HepG2 (cell line): Measurements from ENCODE around the gene GCH1. TPM values are rescaled to one million over a fixed set of nuclear protein-coding genes. Genes with fewer than 3 reads are reported as not detected.

Source experiments
- ATAC-seq: fragments of 200-7000 bp; cut with Tn5 transposase; 3 replicates; pipeline ENCODE4 v1.9.1; 2020; ENCODE audit warnings: mild to moderate bottlenecking, moderate library complexity
- BruUV-seq: library from RNA; stranded (reverse); fragments of 400-500 nt; replicated peaks from 2 replicates; lab custom pipeline; 2021; lab: Mats Ljungman, UMichigan
- CTCF ChIA-PET: fragments of 300-600 bp; formaldehyde crosslinking; extraction: SDS; loops from one replicate; lab custom pipeline; 2021; ENCODE audit warnings: low total read pairs, inconsistent platforms, low intra/inter-chr PET ratio; lab: Yijun Ruan, JAX
- POLR2A ChIA-PET: fragments of 350-600 bp; sonication (Branson Sonifier 250); formaldehyde crosslinking; loops from one replicate; lab custom pipeline; 2020; ENCODE audit warnings: antibody characterized with exemption, inconsistent platforms; lab: Yijun Ruan, JAX
- DNase-seq: peaks from one replicate; pipeline ENCODE4 v3.0.0-alpha.2; 2015; ENCODE audit warnings: low spot score
- FAIRE-seq: peaks from 3 replicates; lab custom pipeline; 2011; peaks lifted over from hg19 to GRCh38; lab: Jason Lieb, UNC
- H2AFZ ChIP-seq: one replicate; pipeline ENCODE4 v1.6.1; 2011; ENCODE audit warnings: low read length, inconsistent platforms
- H3K27ac ChIP-seq: fragments of 300-600 bp; 3 replicates; pipeline ENCODE4 v1.8.0; 2011; ENCODE audit warnings: mixed run types, mild to moderate bottlenecking, mixed read lengths, low read length, inconsistent platforms; ENCODE audit not compliant: insufficient read depth; ENCODE audit errors: extremely low read length
- H3K27me3 ChIP-seq, 2 experiments: fragments of 200-600 bp in 1 of 2; 2 replicates in 1 of 2; 3 replicates in 1 of 2; pipeline versions ENCODE4 v1.6.0 to v1.8.0; 2011; ENCODE audit warnings: low read length in 2 of 2, mild to moderate bottlenecking in 2 of 2, moderate library complexity in 2 of 2, inconsistent platforms in 1 of 2; ENCODE audit not compliant: insufficient read depth in 2 of 2, control insufficient read depth in 1 of 2
- H3K36me3 ChIP-seq, 2 experiments: fragments of 200-600 bp in 1 of 2; replicated peaks in 1 of 2; 2 replicates in 1 of 2; 3 replicates in 1 of 2; pipeline versions ENCODE4 v1.5.1 to v1.8.0; 2011; ENCODE audit warnings: low read length in 2 of 2, inconsistent platforms in 1 of 2; ENCODE audit not compliant: insufficient read depth in 2 of 2, control insufficient read depth in 1 of 2
- H3K4me1 ChIP-seq: 2 replicates; pipeline ENCODE4 v1.5.1; 2012; ENCODE audit warnings: low read length, inconsistent platforms; ENCODE audit not compliant: insufficient read depth
- H3K4me2 ChIP-seq: 2 replicates; pipeline ENCODE4 v1.6.0; 2011; ENCODE audit warnings: low read depth, low read length, inconsistent platforms
- H3K4me3 ChIP-seq, 3 experiments: fragments of 200-600 bp in 1 of 3; sonication (generic), shearing (Covaris generic) in 1 of 3; replicated peaks in 1 of 3; 2 replicates each; pipeline ENCODE4 v1.5.1; 2011 to 2016; ENCODE audit warnings: low read length in 3 of 3, inconsistent platforms in 2 of 3, low read depth in 2 of 3, mild to moderate bottlenecking in 2 of 3, control low read depth in 1 of 3, mixed read lengths in 1 of 3; ENCODE audit not compliant: insufficient read depth in 1 of 3
- H3K79me2 ChIP-seq: one replicate; pipeline ENCODE4 v1.6.1; 2011; ENCODE audit warnings: low read length, inconsistent platforms; ENCODE audit not compliant: insufficient read depth
- H3K9ac ChIP-seq: 2 replicates; pipeline ENCODE4 v1.6.0; 2011; ENCODE audit warnings: mild to moderate bottlenecking, low read depth, low read length, inconsistent platforms; ENCODE audit not compliant: insufficient read depth
- H3K9me3 ChIP-seq: 2 replicates; pipeline ENCODE4 v1.5.1; 2012; ENCODE audit warnings: mild to moderate bottlenecking, low read length
- H4K20me1 ChIP-seq: 2 replicates; pipeline ENCODE4 v1.6.0; 2011; ENCODE audit warnings: inconsistent platforms, mild to moderate bottlenecking, low read length, moderate library complexity; ENCODE audit not compliant: insufficient read depth
- ARID2 ChIP-seq: sonication (generic); formaldehyde crosslinking; IDR thresholded peaks from 2 replicates; pipeline ENCODE4 v1.8.1; 2022; ENCODE audit warnings: mild to moderate bottlenecking, missing genetic modification reagents, borderline replicate concordance
- FOSL2 ChIP-seq: sonication (generic); formaldehyde crosslinking; IDR thresholded peaks from 2 replicates; pipeline ENCODE4 v1.4.0; 2020; ENCODE audit warnings: missing genetic modification reagents
- MAFF ChIP-seq: IDR thresholded peaks from 2 replicates; pipeline ENCODE4 v1.6.1; 2011; ENCODE audit warnings: low read depth, low read length, improper control_type of control experiment
- MAFK ChIP-seq, 2 experiments: IDR thresholded peaks in 1 of 2; conservative IDR thresholded peaks in 1 of 2; 2 replicates each; pipeline ENCODE4 v1.6.1; 2011; ENCODE audit warnings: improper control_type of control experiment in 2 of 2, low read length in 2 of 2
- WGBS: methylation state at CpG from one replicate; pipeline ENCODE4 v1.1.6; 2017; ENCODE audit warnings: low lambda C conversion rate; 5-methylcytosine and 5-hydroxymethylcytosine counted together
- in situ Hi-C: cut with HindIII; loops from 2 replicates; pipeline ENCODE4 v1.10.0; 2017; ENCODE audit warnings: low pct_unique_long_range_greater_than_20kb; ENCODE audit not compliant: extremely low pct_ligation_motif_present
- intact Hi-C: fragments of 100-400 bp; cut with micrococcal nuclease; formaldehyde crosslinking; loops from one replicate; pipeline ENCODE4 v1.10.0; 2022; ENCODE audit not compliant: unreplicated experiment
- polyA plus RNA-seq, 8 experiments: library from polyadenylated mRNA; depleted of rRNA in 3 of 8; stranded (reverse) in 7 of 8; unstranded in 1 of 8; fragments of >200 nt; fragmentation: Illumina TruSeq in 4 of 8; extraction: Trizol in 4 of 8; gene quantifications; 2 replicates each; pipeline versions ENCODE4 v1.2.1 to v1.2.3, GENCODE V29; 2011 to 2016; ENCODE audit warnings: low read depth in 4 of 8, missing spikeins in 1 of 8, mixed read lengths in 1 of 8; ENCODE audit not compliant: insufficient read depth in 1 of 8
- total RNA-seq, 5 experiments: library from RNA; depleted of rRNA; stranded (reverse); fragments of >200 nt; fragmentation: Illumina TruSeq; extraction: Trizol; gene quantifications; 2 replicates each; pipeline ENCODE4 v1.2.3, GENCODE V29; 2016; ENCODE audit warnings: low read depth in 1 of 5
- TF ChIP-seq, protein P1 (sequence below): sonication (generic); formaldehyde crosslinking; conservative IDR thresholded peaks from 2 replicates; pipeline ENCODE4 v1.5.0; 2020; ENCODE audit warnings: missing genetic modification reagents

Gene GCH1
- total and polyA plus RNA-seq, 2 of the 13 experiments (the other 11 are each of a cell fraction or from before 2014, with no cell fraction given), result 15.0 to 25.2 TPM

DNA sequence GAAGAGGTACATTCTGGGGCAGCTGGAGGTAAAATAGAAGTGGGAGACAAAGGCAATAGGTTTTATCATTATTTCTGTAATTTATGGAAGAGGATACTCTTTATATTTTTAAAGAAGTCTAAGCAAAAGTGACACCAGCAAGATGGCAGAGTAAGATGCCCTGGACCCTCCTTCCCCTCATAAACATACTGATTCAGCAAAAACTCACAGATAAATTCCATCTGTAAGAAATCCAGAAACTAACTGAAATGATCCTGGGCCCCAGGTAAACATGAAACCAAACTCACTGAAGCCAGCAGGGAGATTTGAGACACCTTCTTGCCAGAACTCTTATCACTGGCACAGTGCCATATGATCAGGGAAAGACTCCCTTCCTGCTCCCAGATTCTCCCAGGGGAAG lies 79.9 kb downstream of the GCH1 start:
- no peak overlapping the region for H3K4me2 ChIP-seq
- in situ Hi-C loops, result no loop called here
- no TSS peak for BruUV-seq
- no peaks in the 10 kb centered on the region for H4K20me1 ChIP-seq
- H3K27ac ChIP-seq, result no peak overlapping the region
- intact Hi-C loops, result no loop called here
- no peak for DNase-seq
- H3K27me3 ChIP-seq, result peaks cover 0 to 6% of the 10 kb centered on the region in 2 experiments; a peak in 1 of 5 replicates
- H3K4me3 ChIP-seq, result no peak overlapping the region
- TF ChIP-seq ARID2 (CRISPR knock-in tag) (no peak), MAFK (conservative IDR thresholded peaks at IDR 0.05 in 1 of 2, IDR thresholded peaks at IDR 0.05 in 1 of 2; ENCODE audit: low read length in 2 of 2) (peak; percentile 61 to 74), MAFF (peak; percentile 49)
- TF ChIP-seq, all 625 proteins: peak for 2
- peaks cover 26% of the 10 kb centered on the region; the same call in 1 of the 2 replicates for H3K4me1 ChIP-seq
- no peak overlapping the region for H3K9ac ChIP-seq
- no peaks in the 10 kb centered on the region for H3K79me2 ChIP-seq
- CTCF ChIA-PET, result no interaction called here
- no peak overlapping the region for H2AFZ ChIP-seq
- POLR2A ChIA-PET, result no interaction called here
- ATAC-seq, result no peak
- no peaks in the 10 kb centered on the region for H3K36me3 ChIP-seq
- no peak for FAIRE-seq
- H3K9me3 ChIP-seq, result peaks cover 19% of the 10 kb centered on the region

DNA sequence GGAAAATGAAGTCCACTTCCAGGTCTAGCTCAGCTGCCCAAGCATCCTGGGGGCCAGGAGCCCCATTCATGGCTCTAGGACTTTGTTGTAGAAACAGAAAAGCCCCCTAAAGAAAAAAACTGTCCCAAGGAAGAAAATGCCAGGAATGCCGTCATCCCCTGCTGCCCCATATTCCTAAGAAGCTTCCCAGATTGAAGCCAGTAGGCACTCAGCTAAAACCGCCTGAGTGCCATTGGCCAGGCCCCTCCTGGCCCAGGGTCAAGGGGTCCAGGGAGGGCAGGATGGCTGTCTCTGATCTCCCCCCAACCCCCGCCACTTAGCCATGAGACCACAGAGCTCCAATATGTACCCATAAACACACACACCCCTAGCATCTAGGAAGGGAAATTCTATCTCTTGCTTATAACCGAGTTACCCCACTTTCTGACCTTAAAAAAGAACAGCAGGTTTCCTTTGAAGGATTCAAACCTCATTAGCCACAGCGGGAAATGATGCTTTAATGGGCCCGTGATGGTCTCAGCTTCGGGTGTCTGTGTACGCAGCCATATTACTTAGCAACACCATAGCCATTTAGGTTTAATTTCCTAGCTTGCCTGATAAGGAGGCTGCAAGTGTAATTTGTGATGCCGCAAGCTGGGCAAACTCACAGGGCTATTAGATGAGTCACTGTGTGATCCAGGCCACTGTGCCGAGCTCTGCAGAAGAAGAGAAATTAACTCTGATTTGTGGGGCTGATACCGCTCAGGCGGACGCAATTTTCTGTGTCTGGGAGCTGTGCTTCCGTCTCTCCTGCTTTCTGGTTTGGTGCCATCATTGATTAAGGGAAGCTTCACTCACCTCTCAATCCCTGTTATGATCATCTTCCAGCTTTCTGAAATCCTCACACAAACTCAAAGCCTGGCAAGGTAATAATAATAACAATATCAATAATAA lies 84.2 kb downstream of the GCH1 start:
- Histone ChIP-seq H3K27me3 (peaks cover 0 to 11% of the 10 kb centered on the region in 2 experiments; a peak in 1 of 5 replicates), H3K9ac (no peak overlapping the region), H3K36me3 (no peaks in the 10 kb centered on the region), H3K79me2 (no peaks in the 10 kb centered on the region), H3K4me2 (peak overlapping the region; percentile 61), H3K27ac (no peak overlapping the region), H3K9me3 (peaks cover 3% of the 10 kb centered on the region; the same call in 1 of the 2 replicates), H3K4me3 (peak overlapping the region in 1 of 3 experiments; percentile 4; a peak in 1 of 6 replicates), H4K20me1 (no peaks in the 10 kb centered on the region), H2AFZ (no peak overlapping the region), H3K4me1 (peaks cover 32% of the 10 kb centered on the region)
- ATAC-seq, result peak; percentile 68; the same call in 2 of the 3 replicates
- intact Hi-C loops (no loop called here), in situ Hi-C loops (no loop called here)
- WGBS, result 28% methylated on average over 11 of the region's 14 CpGs
- CTCF ChIA-PET, result no interaction called here
- peak; percentile 18 for DNase-seq
- POLR2A ChIA-PET, result interaction anchor here (1.6 kb wide), 1 partner anchor 10 kb away, joined by 6 read pairs; no protein-coding TSS in a partner anchor
- peak; percentile 47 for TF ChIP-seq FOSL2 (CRISPR knock-in tag)
- TF ChIP-seq, protein P1, sequence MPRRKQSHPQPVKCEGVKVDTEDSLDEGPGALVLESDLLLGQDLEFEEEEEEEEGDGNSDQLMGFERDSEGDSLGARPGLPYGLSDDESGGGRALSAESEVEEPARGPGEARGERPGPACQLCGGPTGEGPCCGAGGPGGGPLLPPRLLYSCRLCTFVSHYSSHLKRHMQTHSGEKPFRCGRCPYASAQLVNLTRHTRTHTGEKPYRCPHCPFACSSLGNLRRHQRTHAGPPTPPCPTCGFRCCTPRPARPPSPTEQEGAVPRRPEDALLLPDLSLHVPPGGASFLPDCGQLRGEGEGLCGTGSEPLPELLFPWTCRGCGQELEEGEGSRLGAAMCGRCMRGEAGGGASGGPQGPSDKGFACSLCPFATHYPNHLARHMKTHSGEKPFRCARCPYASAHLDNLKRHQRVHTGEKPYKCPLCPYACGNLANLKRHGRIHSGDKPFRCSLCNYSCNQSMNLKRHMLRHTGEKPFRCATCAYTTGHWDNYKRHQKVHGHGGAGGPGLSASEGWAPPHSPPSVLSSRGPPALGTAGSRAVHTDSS, result no peak
- BruUV-seq, result no TSS peak
- no peak for FAIRE-seq
